OCI-LY1 (cell line): ENCODE results near the gene TSPY2.
"Not testable (repeated sequence)": the region's sequence is repeated elsewhere in the genome, so short reads cannot be mapped to it uniquely, and the experiment has no call there.

Experiments used
- H2AFZ ChIP-seq: fragments of 200-600 bp; sonication (generic), shearing (Covaris generic); 2 replicates; pipeline ENCODE4 v1.6.0; 2014; ENCODE audit warnings: antibody characterized with exemption, mild to moderate bottlenecking, low read length
- H3F3A ChIP-seq: fragments of 200-600 bp; sonication (generic), shearing (Covaris generic); 2 replicates; pipeline ENCODE4 v1.6.0; 2014; ENCODE audit warnings: mild to moderate bottlenecking, antibody characterized with exemption, low read length, moderate library complexity; ENCODE audit not compliant: insufficient read depth
- H3K27ac ChIP-seq: fragments of 200-600 bp; sonication (generic); 2 replicates; pipeline ENCODE4 v1.5.1; 2014; ENCODE audit warnings: low read length, mixed run types, mild to moderate bottlenecking, low read depth; ENCODE audit not compliant: poor library complexity, severe bottlenecking
- H3K27me3 ChIP-seq: fragments of 200-600 bp; sonication (generic); 2 replicates; pipeline ENCODE4 v1.6.0; 2014; ENCODE audit warnings: antibody characterized with exemption, mild to moderate bottlenecking, low read length, moderate library complexity; ENCODE audit not compliant: insufficient read depth
- H3K36me3 ChIP-seq: fragments of 200-600 bp; sonication (generic); 2 replicates; pipeline ENCODE4 v1.6.1; 2014; ENCODE audit warnings: mild to moderate bottlenecking, antibody characterized with exemption, low read length, moderate library complexity, mixed read lengths; ENCODE audit not compliant: insufficient read depth
- H3K4me1 ChIP-seq: fragments of 200-600 bp; sonication (generic); 2 replicates; pipeline ENCODE4 v1.5.1; 2014; ENCODE audit warnings: mild to moderate bottlenecking, low read length, moderate library complexity; ENCODE audit not compliant: insufficient read depth, severe bottlenecking
- H3K4me2 ChIP-seq: fragments of 200-600 bp; sonication (generic), shearing (Covaris generic); 2 replicates; pipeline ENCODE4 v1.6.1; 2014; ENCODE audit warnings: low read length
- H3K4me3 ChIP-seq: fragments of 200-600 bp; sonication (generic); 2 replicates; pipeline ENCODE4 v1.5.1; 2014; ENCODE audit warnings: low read length, low read depth, mild to moderate bottlenecking, mixed read lengths; ENCODE audit not compliant: poor library complexity, severe bottlenecking
- H3K79me2 ChIP-seq: fragments of 200-600 bp; shearing (Covaris generic); 2 replicates; pipeline ENCODE4 v1.6.1; 2016; ENCODE audit warnings: mixed run types, low read length, mixed read lengths; ENCODE audit not compliant: insufficient read depth
- H3K9ac ChIP-seq: fragments of 200-600 bp; sonication (generic), shearing (Covaris generic); 2 replicates; pipeline ENCODE4 v1.6.1; 2014; ENCODE audit warnings: mild to moderate bottlenecking, low read length, mixed read lengths
- H3K9me2 ChIP-seq: fragments of 200-600 bp; sonication (generic), shearing (Covaris generic); 2 replicates; pipeline ENCODE4 v1.6.1; 2014; ENCODE audit warnings: low read depth, mild to moderate bottlenecking, low read length, mixed read lengths
- H3K9me3 ChIP-seq: fragments of 200-600 bp; shearing (Covaris generic); 2 replicates; pipeline ENCODE4 v1.6.1; 2014; ENCODE audit warnings: low read length, mixed read lengths
- H4K20me1 ChIP-seq: fragments of 200-600 bp; sonication (generic), shearing (Covaris generic); 2 replicates; pipeline ENCODE4 v1.6.0; 2016; ENCODE audit warnings: mild to moderate bottlenecking, low read length; ENCODE audit not compliant: insufficient read depth

TSPY2 gene, protein sequence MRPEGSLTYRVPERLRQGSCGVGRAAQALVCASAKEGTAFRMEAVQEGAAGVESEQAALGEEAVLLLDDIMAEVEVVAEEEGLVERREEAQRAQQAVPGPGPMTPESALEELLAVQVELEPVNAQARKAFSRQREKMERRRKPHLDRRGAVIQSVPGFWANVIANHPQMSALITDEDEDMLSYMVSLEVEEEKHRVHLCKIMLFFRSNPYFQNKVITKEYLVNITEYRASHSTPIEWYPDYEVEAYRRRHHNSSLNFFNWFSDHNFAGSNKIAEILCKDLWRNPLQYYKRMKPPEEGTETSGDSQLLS

DNA sequence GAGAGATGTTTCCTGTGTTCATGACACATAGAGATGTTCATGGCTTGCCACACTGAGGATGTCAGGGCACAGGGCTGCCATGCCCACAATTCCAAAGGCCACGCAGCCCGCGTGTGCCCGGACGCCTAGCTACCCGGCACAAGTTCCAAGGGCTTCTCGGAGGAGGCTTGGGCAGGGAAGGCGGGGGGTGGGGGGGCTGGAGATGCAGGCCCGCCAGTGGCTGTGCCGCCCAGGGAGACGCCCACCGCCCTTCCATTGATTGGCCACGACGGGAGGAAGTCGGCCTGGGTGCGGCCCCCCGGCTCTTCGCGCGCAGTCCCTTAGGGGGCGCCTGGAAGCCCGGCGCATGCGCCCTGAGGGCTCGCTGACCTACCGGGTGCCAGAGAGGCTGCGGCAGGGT lies at the start of gene TSPY2:
TSS of gene TSPY2 (plus strand) at position 301 of the 400 bp plus-strand sequence. CDS start at position 347, 46 bp downstream.
- not testable (repeated sequence) for H3K4me3 ChIP-seq, H3K9me3 ChIP-seq, H3K9me2 ChIP-seq, H3K36me3 ChIP-seq, H3K79me2 ChIP-seq, H3K27me3 ChIP-seq, H3K4me2 ChIP-seq, H3K27ac ChIP-seq, H2AFZ ChIP-seq, H3K4me1 ChIP-seq, H3F3A ChIP-seq, H4K20me1 ChIP-seq, H3K9ac ChIP-seq

DNA sequence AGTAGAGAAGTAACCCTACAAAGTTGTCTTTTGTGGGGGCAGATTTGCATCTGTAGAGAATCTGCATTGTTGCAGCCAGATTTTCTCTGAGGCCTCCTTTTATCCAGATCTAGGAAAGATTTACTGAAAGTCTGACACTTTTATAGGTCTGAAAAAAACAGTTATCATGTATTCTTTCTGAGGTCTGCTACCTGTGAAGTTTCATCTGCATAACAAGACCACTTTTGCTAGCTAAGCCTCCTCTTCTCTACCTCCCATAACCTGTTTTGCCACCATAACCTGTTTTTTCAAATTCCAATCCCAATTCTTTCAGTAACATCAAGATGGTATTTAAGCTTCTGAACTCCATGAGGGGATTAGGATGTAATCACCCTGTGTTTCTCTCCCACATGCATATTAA lies 36.5 kb upstream of the TSPY2 start:
- not testable (repeated sequence) for H3K4me1 ChIP-seq, H3K4me2 ChIP-seq, H3K79me2 ChIP-seq, H3K4me3 ChIP-seq, H3F3A ChIP-seq, H3K27ac ChIP-seq, H4K20me1 ChIP-seq, H3K36me3 ChIP-seq, H3K9ac ChIP-seq, H3K27me3 ChIP-seq, H3K9me3 ChIP-seq, H2AFZ ChIP-seq, H3K9me2 ChIP-seq

DNA sequence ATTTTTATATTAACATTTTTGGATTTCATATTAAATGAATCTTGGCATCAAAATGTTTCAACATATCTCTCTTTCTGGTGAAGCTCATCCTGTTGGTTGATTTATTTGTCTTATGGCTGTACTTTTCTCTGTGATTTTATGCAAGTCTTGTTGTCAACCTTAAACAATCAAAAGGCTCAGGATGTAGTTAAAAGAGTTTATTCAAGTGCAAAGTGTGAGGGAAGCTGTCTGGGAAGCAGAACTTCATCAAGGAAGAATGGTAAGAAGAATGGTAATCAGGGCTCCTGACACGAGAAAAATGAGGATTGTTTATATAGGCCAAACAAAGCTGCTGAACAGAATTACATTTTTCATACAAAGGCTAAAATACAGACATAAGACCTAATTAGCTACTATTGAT lies 29.0 kb upstream of the TSPY2 start:
- not testable (repeated sequence) for H3F3A ChIP-seq, H2AFZ ChIP-seq, H3K4me3 ChIP-seq

DNA sequence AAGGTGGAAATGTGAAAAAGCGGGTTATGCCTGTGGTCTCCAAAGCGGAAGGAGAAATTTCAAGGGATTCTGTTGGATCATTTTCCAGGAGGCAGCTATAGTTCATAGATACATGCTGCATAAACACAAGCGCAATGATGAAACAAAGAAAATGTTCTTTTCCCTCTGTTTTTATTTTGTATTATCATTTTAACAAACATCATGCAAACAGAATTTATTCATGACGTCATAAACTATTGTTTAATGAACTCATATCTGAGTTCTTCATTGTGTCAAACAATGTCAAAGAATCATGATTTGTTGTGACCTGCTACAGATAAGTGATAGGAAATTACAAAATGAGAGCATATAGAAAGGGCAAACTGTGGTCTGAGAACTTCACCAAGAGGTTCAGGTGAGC lies 23.8 kb downstream of the TSPY2 start:
- H3F3A ChIP-seq, H4K20me1 ChIP-seq, H3K4me1 ChIP-seq, H3K27ac ChIP-seq, H3K4me3 ChIP-seq, H2AFZ ChIP-seq, H3K9me2 ChIP-seq, H3K9me3 ChIP-seq, H3K4me2 ChIP-seq, H3K36me3 ChIP-seq, H3K9ac ChIP-seq, H3K79me2 ChIP-seq, H3K27me3 ChIP-seq: not testable (repeated sequence)

More for the DNA sequence above, 29.0 kb upstream of the TSPY2 start:
- H3K36me3 ChIP-seq, H3K9ac ChIP-seq, H3K27ac ChIP-seq, H3K4me2 ChIP-seq, H3K4me1 ChIP-seq, H4K20me1 ChIP-seq, H3K79me2 ChIP-seq, H3K9me2 ChIP-seq, H3K27me3 ChIP-seq, H3K9me3 ChIP-seq: not testable (repeated sequence)
